Ovary (tissue), 3 donors: ENCODE measurements around the gene PERCC1.

Experiments used
- POLR2A ChIP-seq: fragments of 450-650 bp; IDR thresholded peaks from one replicate; pipeline ENCODE4 v1.6.1; 2017; ENCODE audit warnings: antibody characterized with exemption, mild to moderate bottlenecking, moderate library complexity
- TF ChIP-seq, protein P1 (sequence below), 3 donors: fragments of 450-650 bp in 2 of 3; fragments of 200-600 bp in 1 of 3; IDR thresholded peaks; one replicate each; pipeline versions ENCODE4 v1.5.1 to v1.8.0; 2016 to 2022; ENCODE audit warnings: antibody characterized with exemption in 3 of 3, mild to moderate bottlenecking in 1 of 3
- donor health status: DM: no; HTN: no; CAD: no.

DNA sequence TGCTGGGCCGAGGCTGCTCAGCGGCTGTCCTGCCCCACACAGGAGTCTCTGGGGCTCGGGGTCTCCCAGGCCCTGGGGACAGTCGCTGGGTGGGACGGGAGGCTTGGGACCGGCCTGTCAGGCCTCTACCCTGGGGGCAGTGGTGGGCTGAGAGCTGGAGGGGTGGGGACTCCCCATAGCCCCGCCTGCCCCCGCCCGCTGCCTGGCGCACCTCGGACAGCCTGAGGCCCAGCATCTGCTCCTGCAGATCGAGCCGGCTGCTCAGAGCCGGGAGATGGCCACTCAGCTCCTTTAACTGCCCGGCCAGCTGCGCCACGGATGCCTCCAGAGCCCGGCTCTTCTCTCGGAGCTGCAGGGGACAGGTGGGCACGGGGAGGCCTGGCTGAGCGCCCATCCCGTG lies 6.7 kb downstream of the PERCC1 start:
- no peak for TF ChIP-seq POLR2A
- TF ChIP-seq, protein P1, sequence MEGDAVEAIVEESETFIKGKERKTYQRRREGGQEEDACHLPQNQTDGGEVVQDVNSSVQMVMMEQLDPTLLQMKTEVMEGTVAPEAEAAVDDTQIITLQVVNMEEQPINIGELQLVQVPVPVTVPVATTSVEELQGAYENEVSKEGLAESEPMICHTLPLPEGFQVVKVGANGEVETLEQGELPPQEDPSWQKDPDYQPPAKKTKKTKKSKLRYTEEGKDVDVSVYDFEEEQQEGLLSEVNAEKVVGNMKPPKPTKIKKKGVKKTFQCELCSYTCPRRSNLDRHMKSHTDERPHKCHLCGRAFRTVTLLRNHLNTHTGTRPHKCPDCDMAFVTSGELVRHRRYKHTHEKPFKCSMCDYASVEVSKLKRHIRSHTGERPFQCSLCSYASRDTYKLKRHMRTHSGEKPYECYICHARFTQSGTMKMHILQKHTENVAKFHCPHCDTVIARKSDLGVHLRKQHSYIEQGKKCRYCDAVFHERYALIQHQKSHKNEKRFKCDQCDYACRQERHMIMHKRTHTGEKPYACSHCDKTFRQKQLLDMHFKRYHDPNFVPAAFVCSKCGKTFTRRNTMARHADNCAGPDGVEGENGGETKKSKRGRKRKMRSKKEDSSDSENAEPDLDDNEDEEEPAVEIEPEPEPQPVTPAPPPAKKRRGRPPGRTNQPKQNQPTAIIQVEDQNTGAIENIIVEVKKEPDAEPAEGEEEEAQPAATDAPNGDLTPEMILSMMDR (IDR thresholded peaks at IDR 0.05), result no peak
